Heart right ventricle (tissue), 16 donors: ENCODE results near the gene PI4KA. TPM values are rescaled to one million over a fixed set of nuclear protein-coding genes. Genes with fewer than 3 reads are reported as not detected.

Experiments
- ATAC-seq, 8 donors: fragments of 200-7000 bp; cut with Tn5 transposase; one replicate each; pipeline ENCODE4 v1.9.1; 2020; ENCODE audit warnings: mild to moderate bottlenecking in 8 of 8, moderate library complexity in 8 of 8, moderate number of reproducible peaks in 1 of 8
- DNase-seq, 2 donors: peaks; one replicate each; pipeline ENCODE4 v3.0.0-alpha.2; 2020
- H3K27ac ChIP-seq, 10 donors: fragments of 200-600 bp; sonication (generic) in 2 of 10; one replicate each; pipeline versions ENCODE4 v1.5.0 to v1.8.0; 2020 to 2022; ENCODE audit warnings: mild to moderate bottlenecking in 3 of 10
- H3K27me3 ChIP-seq, 7 donors: fragments of 200-600 bp; one replicate each; pipeline ENCODE4 v1.8.0; 2021 to 2022; ENCODE audit warnings: mild to moderate bottlenecking in 2 of 7
- H3K36me3 ChIP-seq, 9 donors: fragments of 200-600 bp; sonication (generic) in 1 of 9; one replicate each; pipeline versions ENCODE4 v1.5.0 to v1.8.0; 2020 to 2022; ENCODE audit warnings: mild to moderate bottlenecking in 2 of 9
- H3K4me1 ChIP-seq, 9 donors: fragments of 200-600 bp; sonication (generic) in 1 of 9; one replicate each; pipeline versions ENCODE4 v1.5.0 to v1.8.0; 2020 to 2022; ENCODE audit warnings: mild to moderate bottlenecking in 4 of 9
- H3K4me3 ChIP-seq, 10 donors: fragments of 200-600 bp; sonication (generic) in 2 of 10; one replicate each; pipeline versions ENCODE4 v1.5.0 to v1.8.0; 2020 to 2022; ENCODE audit warnings: mild to moderate bottlenecking in 7 of 10, moderate library complexity in 2 of 10
- H3K9me3 ChIP-seq, 11 donors: fragments of 200-600 bp in 10 of 11; sonication (generic) in 2 of 11; one replicate each; pipeline versions ENCODE4 v1.5.0 to v1.8.0; 2013 to 2022; ENCODE audit warnings: mild to moderate bottlenecking in 2 of 11, control low read depth in 1 of 11, moderate library complexity in 1 of 11
- CTCF ChIP-seq, 9 donors: fragments of 200-600 bp; sonication (generic) in 2 of 9; IDR thresholded peaks; one replicate each; pipeline versions ENCODE4 v1.5.0 to v1.8.0; 2021 to 2022; ENCODE audit warnings: antibody characterized with exemption in 9 of 9, mild to moderate bottlenecking in 5 of 9, moderate library complexity in 1 of 9
- WGBS, 2 donors: extraction: QIAGEN DNeasy Blood & Tissue Kit; methylation state at CpG; one replicate each; pipeline ENCODE4 v1.1.7; 2013; ENCODE audit warnings: inconsistent platforms in 1 of 2; 5-methylcytosine and 5-hydroxymethylcytosine counted together
- intact Hi-C, 10 donors: fragments of 100-400 bp; cut with DNase I; formaldehyde crosslinking; loops; one replicate each; pipeline versions ENCODE4 v1.11.1 to v1.14.2; 2022
- polyA plus RNA-seq, 2 donors: library from polyadenylated mRNA; stranded (reverse); fragments of 200-250 nt; gene quantifications; one replicate each; pipeline ENCODE4 v1.2.3, GENCODE V29; 2013
- total RNA-seq, 10 donors: library from RNA; stranded (reverse); fragmentation: NEBNext Ultra II Directional in 3 of 10; extraction: Animal tissue kit (Norgen Biotek cat#: 25700) in 3 of 10; gene quantifications; one replicate each; pipeline versions ENCODE4 v1.2.1 to v1.2.4, GENCODE V29; 2021 to 2023
- donor health status: Arrhythmogenic right ventricular cardiomyopathy.
- donor health status: ischemic (EF 13 %, LVEDD 7.1; RV severe dilation, severe dysfunction).
- donor health status: healthy with polysubstance abuse.
- donor health status: DM: no; HTN: yes; CAD: no.
- donor health status: DM: no; HTN: no; CAD: no.
- donor health status: ischemic (EF 25% LVEDD 6.9; RV normal size, moderate dysfunction).
- donor health status: ischemic (EF 25% LVEDD 5.7; RV mildly dilated, moderate dysfunction).
- donor health status: healthy.
- donor health status: DM: yes; HTN: yes; CAD: no.
- donor health status: Ischemic cardiomyopathy.
- donor health status: ischemic (EF 35%, LVEDD 5.7; RV mildly dilated, moderate dysfunction).
- donor health status: nonischemic (EF 11% LVEDD 7.7; RV severe dilation, severe dysfunction).
- donor health status: DM: yes; HTN: yes; CAD: no.
- donor health status: PGD.
- donor health status: ischemic (EF 29% LVEDD 5.4; RV normal size, mild dysfunction).
- donor health status: nonischemic (EF 23%, LVEDD 6.1; RV moderate dilation, normal function).

PI4KA gene
- total and polyA plus RNA-seq, 12 donors, result 32.3 to 55.2 (median 39.4) TPM

GRCh38 chr22:20661473-20661872 lies 197.1 kb downstream of the PI4KA start:
- 89 to 92% methylated on average over 1 of the region's 1 CpG for WGBS, 2 donors

GRCh38 chr22:20660441-20661054 lies 198.1 kb downstream of the PI4KA start:
- peaks cover 0 to 24% (median 0%) of the 10 kb centered on the region in 11 donors for H3K9me3 ChIP-seq
- ATAC-seq, result no peak
- H3K4me1 ChIP-seq, result no peaks in the 10 kb centered on the region
- intact Hi-C loops, result no loop called here
- no peaks in the 10 kb centered on the region for H3K36me3 ChIP-seq
- H3K27me3 ChIP-seq, result peaks cover 0 to 31% (median 22%) of the 10 kb centered on the region in 7 donors
- no peak overlapping the region for H3K27ac ChIP-seq
- H3K4me3 ChIP-seq, result no peak overlapping the region
- 89 to 91% methylated on average over 6 of the region's 6 CpGs for WGBS, 2 donors
- DNase-seq, result no peak
- no peak for TF ChIP-seq CTCF (IDR thresholded peaks at IDR 0.05)

More at GRCh38 chr22:20661473-20661872, 197.1 kb downstream of the PI4KA start:
- intact Hi-C loops, result no loop called here
- no peak for TF ChIP-seq CTCF (IDR thresholded peaks at IDR 0.05)
- H3K27me3 ChIP-seq, result peaks cover 0 to 31% (median 22%) of the 10 kb centered on the region in 7 donors
- no peak for DNase-seq
- H3K27ac ChIP-seq, result no peak overlapping the region
- ATAC-seq, result no peak
- no peaks in the 10 kb centered on the region for H3K4me1 ChIP-seq
- H3K36me3 ChIP-seq, result no peaks in the 10 kb centered on the region
- H3K4me3 ChIP-seq, result no peak overlapping the region
- peaks cover 0 to 24% (median 0%) of the 10 kb centered on the region in 11 donors for H3K9me3 ChIP-seq

- Histone ChIP-seq H3K4me1 (no peaks in the 10 kb centered on the region), H3K27me3 (peaks cover 0 to 31% (median 22%) of the 10 kb centered on the region in 7 donors), H3K27ac (no peak overlapping the region), H3K36me3 (no peaks in the 10 kb centered on the region), H3K9me3 (peaks cover 0 to 24% (median 0%) of the 10 kb centered on the region in 11 donors), H3K4me3 (no peak overlapping the region)
- intact Hi-C loops, result no loop called here
- TF ChIP-seq CTCF (IDR thresholded peaks at IDR 0.05), result no peak
- ATAC-seq, result no peak
- 80 to 81% methylated on average over 2 of the region's 2 CpGs for WGBS, 2 donors
- no peak for DNase-seq
Observed at GRCh38 chr22:20659920-20660319, 198.7 kb downstream of the PI4KA start.

GRCh38 chr22:20659258-20659657 lies 199.4 kb downstream of the PI4KA start:
- TF ChIP-seq CTCF (IDR thresholded peaks at IDR 0.05), result no peak
- intact Hi-C loops, result no loop called here
- no peak for ATAC-seq
- Histone ChIP-seq H3K27me3 (peaks cover 0 to 31% (median 22%) of the 10 kb centered on the region in 7 donors), H3K9me3 (peaks cover 0 to 21% (median 0%) of the 10 kb centered on the region in 11 donors), H3K36me3 (no peaks in the 10 kb centered on the region), H3K27ac (no peak overlapping the region), H3K4me1 (no peaks in the 10 kb centered on the region), H3K4me3 (no peak overlapping the region)
- DNase-seq, result no peak
- WGBS, 2 donors, result 40 to 59% methylated on average over 1 of the region's 1 CpG
